Measurements from ENCODE around the gene CHD9.

DNA sequence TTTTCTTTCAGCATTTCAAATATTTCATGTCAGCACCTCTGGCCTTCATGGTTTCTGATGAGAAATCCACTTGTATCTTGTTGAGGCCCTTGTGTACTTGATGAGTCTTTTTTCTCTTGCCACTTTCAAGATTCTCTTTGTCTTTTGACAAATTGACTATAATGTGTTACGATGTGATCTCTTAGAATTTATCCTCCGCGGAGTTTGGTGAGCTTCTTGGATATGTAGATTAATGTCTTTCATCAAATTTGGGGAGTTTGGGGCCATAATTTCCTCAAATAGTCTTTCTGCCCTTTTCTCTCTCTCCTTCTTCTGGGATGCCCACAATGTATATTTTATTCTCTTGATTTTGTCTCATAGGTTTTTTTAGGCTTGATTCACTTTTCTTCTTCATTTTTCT lies 96.0 kb downstream of the CHD9 start:
- TF ChIP-seq, protein P1, sequence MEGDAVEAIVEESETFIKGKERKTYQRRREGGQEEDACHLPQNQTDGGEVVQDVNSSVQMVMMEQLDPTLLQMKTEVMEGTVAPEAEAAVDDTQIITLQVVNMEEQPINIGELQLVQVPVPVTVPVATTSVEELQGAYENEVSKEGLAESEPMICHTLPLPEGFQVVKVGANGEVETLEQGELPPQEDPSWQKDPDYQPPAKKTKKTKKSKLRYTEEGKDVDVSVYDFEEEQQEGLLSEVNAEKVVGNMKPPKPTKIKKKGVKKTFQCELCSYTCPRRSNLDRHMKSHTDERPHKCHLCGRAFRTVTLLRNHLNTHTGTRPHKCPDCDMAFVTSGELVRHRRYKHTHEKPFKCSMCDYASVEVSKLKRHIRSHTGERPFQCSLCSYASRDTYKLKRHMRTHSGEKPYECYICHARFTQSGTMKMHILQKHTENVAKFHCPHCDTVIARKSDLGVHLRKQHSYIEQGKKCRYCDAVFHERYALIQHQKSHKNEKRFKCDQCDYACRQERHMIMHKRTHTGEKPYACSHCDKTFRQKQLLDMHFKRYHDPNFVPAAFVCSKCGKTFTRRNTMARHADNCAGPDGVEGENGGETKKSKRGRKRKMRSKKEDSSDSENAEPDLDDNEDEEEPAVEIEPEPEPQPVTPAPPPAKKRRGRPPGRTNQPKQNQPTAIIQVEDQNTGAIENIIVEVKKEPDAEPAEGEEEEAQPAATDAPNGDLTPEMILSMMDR (IDR thresholded peaks at IDR 0.05; ENCODE audit: low read length): no peak
- TF ChIP-seq EZH2 (optimal IDR thresholded peaks at IDR 0.05; ENCODE audit: low read depth, low read length): no peak

Measured in MM.1S (cell line).